Smooth muscle cell (in vitro differentiated cells): ENCODE data around the gene NRCAM. TPM values are rescaled to one million over a fixed set of nuclear protein-coding genes. Genes with fewer than 3 reads are reported as not detected.
A peak's percentile ranks its signal among the peaks of the same experiment; 100 is the strongest.

Experiments used
- DNase-seq: peaks from one replicate; lab custom pipeline; 2025; ENCODE audit not compliant: unreplicated experiment; lab: John Stamatoyannopoulos, UW
- H2AFZ ChIP-seq: fragments of 200-600 bp; sonication (generic); 2 replicates; pipeline ENCODE4 v1.6.0; 2016; ENCODE audit warnings: antibody characterized with exemption, low read depth, mild to moderate bottlenecking
- H3F3A ChIP-seq: fragments of 200-600 bp; sonication (generic); 2 replicates; pipeline ENCODE4 v1.6.0; 2017; ENCODE audit warnings: antibody characterized with exemption, low read depth
- H3K27ac ChIP-seq: fragments of 200-600 bp; sonication (generic); 2 replicates; pipeline ENCODE4 v1.5.1; 2016; ENCODE audit warnings: low read depth, mild to moderate bottlenecking
- H3K27me3 ChIP-seq: fragments of 200-600 bp; sonication (generic); 2 replicates; pipeline ENCODE4 v1.6.1; 2016; ENCODE audit warnings: low read depth, mild to moderate bottlenecking
- H3K36me3 ChIP-seq: fragments of 200-600 bp; sonication (generic); 2 replicates; pipeline ENCODE4 v1.5.1; 2016; ENCODE audit warnings: low read depth
- H3K4me1 ChIP-seq: fragments of 200-600 bp; sonication (generic); 2 replicates; pipeline ENCODE4 v1.5.1; 2016; ENCODE audit warnings: low read depth
- H3K4me2 ChIP-seq: fragments of 200-600 bp; sonication (generic); 2 replicates; pipeline ENCODE4 v1.6.0; 2016; ENCODE audit warnings: mild to moderate bottlenecking
- H3K4me3 ChIP-seq: fragments of 200-600 bp; sonication (generic); 2 replicates; pipeline ENCODE4 v1.5.1; 2016; ENCODE audit warnings: mild to moderate bottlenecking
- H3K79me2 ChIP-seq: fragments of 200-600 bp; sonication (generic); 2 replicates; pipeline ENCODE4 v1.6.0; 2016; ENCODE audit warnings: low read depth, mild to moderate bottlenecking
- H3K9ac ChIP-seq: fragments of 200-600 bp; sonication (generic); 2 replicates; pipeline ENCODE4 v1.6.0; 2016; ENCODE audit warnings: low read depth
- H3K9me3 ChIP-seq: fragments of 200-600 bp; sonication (generic); replicated peaks from 2 replicates; pipeline ENCODE4 v1.5.1; 2016; ENCODE audit warnings: low read depth
- H4K20me1 ChIP-seq: fragments of 200-600 bp; sonication (generic); 2 replicates; pipeline ENCODE4 v1.6.0; 2016; ENCODE audit warnings: low read depth
- WGBS: methylation state at CpG from one replicate; pipeline ENCODE4 v1.1.7; 2016; ENCODE audit warnings: low lambda C conversion rate; 5-methylcytosine and 5-hydroxymethylcytosine counted together
- polyA plus RNA-seq: library from polyadenylated mRNA; unstranded; fragments of >200 nt; fragmentation: Nextera tagmentation; extraction: Ambion mirVana; gene quantifications from 2 replicates; pipeline ENCODE4 v1.2.1, GENCODE V29; 2016
- total RNA-seq: library from RNA; depleted of rRNA; stranded (reverse); fragments of >200 nt; gene quantifications from 2 replicates; pipeline ENCODE4 v1.2.3, GENCODE V29; 2014
- TF ChIP-seq, protein P1 (sequence below): fragments of 200-600 bp; sonication (generic); IDR thresholded peaks from 2 replicates; pipeline ENCODE4 v1.5.1; 2017; ENCODE audit warnings: borderline replicate concordance, mild to moderate bottlenecking, antibody characterized with exemption; ENCODE audit not compliant: insufficient read depth, poor library complexity, severe bottlenecking

NRCAM gene
- total and polyA plus RNA-seq, 2 experiments from 2014 or later: 0.49 TPM; not detected in 1

DNA sequence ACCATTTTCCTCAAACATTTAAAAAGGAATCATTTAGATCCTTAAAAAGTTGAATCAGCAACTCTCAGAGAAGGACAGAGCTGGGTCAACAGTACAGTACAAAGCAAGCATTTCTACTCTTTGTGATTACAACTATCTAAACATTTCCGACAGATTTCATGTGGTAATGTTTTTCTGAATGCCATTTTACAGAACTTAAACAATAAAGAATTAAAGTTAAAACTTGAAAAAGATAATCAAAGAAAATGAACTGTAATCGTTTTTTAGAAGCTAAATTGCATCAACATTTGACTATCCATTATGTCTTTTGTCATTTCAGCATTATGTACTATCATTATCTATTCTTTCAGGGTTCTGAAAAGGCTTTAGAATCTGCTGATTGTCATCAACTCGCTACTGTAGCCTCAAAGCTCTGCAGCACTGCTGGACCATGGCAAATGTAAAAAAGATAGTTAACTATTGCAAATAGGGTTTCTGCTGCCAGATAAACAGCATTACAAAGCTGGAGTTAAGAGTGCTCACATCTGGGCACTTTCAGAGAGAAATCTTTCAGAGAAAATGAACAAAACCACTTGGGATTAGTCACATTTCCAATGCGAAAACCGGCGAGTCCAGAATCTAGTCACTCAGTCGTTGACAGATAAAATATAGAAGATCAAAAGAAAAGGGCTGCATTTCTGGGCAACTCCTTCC, 165.6 kb downstream of the NRCAM start:
- Histone ChIP-seq H3K9ac (no peak overlapping the region), H3K4me1 (peaks cover 64% of the 10 kb centered on the region), H3F3A (peaks cover 11% of the 10 kb centered on the region), H3K27me3 (no peaks in the 10 kb centered on the region), H3K79me2 (no peaks in the 10 kb centered on the region), H3K27ac (no peak overlapping the region), H3K36me3 (no peaks in the 10 kb centered on the region), H3K9me3 (no peaks in the 10 kb centered on the region), H2AFZ (peak overlapping the region; percentile 50), H3K4me3 (peak overlapping the region; percentile 4), H3K4me2 (peak overlapping the region; percentile 56), H4K20me1 (no peaks in the 10 kb centered on the region)
- TF ChIP-seq, protein P1, sequence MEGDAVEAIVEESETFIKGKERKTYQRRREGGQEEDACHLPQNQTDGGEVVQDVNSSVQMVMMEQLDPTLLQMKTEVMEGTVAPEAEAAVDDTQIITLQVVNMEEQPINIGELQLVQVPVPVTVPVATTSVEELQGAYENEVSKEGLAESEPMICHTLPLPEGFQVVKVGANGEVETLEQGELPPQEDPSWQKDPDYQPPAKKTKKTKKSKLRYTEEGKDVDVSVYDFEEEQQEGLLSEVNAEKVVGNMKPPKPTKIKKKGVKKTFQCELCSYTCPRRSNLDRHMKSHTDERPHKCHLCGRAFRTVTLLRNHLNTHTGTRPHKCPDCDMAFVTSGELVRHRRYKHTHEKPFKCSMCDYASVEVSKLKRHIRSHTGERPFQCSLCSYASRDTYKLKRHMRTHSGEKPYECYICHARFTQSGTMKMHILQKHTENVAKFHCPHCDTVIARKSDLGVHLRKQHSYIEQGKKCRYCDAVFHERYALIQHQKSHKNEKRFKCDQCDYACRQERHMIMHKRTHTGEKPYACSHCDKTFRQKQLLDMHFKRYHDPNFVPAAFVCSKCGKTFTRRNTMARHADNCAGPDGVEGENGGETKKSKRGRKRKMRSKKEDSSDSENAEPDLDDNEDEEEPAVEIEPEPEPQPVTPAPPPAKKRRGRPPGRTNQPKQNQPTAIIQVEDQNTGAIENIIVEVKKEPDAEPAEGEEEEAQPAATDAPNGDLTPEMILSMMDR: no peak
- 17% methylated on average over 7 of the region's 7 CpGs for WGBS
- no peak for DNase-seq

DNA sequence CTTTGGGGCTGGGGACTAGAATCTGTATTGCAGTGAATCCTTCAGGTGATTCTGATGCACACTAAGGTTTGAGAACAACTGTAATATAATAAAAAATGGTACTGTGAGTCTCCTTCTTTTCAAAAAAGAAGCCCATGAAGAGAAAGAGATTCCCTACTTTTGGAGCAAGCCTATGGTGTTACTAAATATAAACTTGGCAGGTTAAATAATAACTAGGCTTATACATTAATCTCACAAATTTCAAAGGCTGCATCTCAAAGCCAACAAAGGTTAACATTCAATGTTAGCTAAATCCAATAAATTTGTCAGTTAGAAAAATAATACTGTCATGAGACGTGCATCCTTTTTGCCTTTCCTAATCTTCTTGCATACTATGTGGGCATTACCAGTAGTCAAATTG, 166.4 kb downstream of the NRCAM start:
- Histone ChIP-seq H3K79me2 (no peaks in the 10 kb centered on the region), H3F3A (peaks cover 11% of the 10 kb centered on the region), H3K36me3 (no peaks in the 10 kb centered on the region), H3K9me3 (no peaks in the 10 kb centered on the region), H2AFZ (no peak overlapping the region), H3K4me2 (no peak overlapping the region), H3K4me1 (peaks cover 62% of the 10 kb centered on the region), H3K9ac (no peak overlapping the region), H4K20me1 (no peaks in the 10 kb centered on the region), H3K27ac (no peak overlapping the region), H3K27me3 (no peaks in the 10 kb centered on the region), H3K4me3 (peak overlapping the region; percentile 4)
- 79% methylated on average over 1 of the region's 1 CpG for WGBS
- DNase-seq: no peak
- TF ChIP-seq, protein P1: no peak

DNA sequence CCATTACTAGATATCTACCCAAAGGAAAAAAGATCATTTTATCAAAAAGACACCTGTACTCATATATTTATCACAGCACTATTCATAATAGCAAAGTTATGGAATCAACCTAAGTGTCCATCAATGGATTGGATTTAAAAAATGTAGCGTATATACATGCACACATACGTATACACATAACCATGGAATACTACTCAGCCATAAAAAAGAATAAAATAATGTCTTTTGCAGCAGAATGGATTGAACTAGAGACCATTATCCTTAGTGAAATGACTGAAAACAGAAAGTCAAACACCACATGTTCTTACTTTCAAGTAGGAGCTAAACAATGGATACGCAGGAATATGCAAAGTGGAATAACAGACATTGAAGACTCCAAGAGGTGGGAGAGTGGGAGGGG, 168.4 kb downstream of the NRCAM start:
- Histone ChIP-seq H2AFZ (no peak overlapping the region), H3K9me3 (no peaks in the 10 kb centered on the region), H3K27me3 (no peaks in the 10 kb centered on the region), H3K9ac (no peak overlapping the region), H3K79me2 (no peaks in the 10 kb centered on the region), H3K36me3 (no peaks in the 10 kb centered on the region), H3F3A (peaks cover 11% of the 10 kb centered on the region), H3K27ac (no peak overlapping the region), H3K4me2 (no peak overlapping the region), H3K4me3 (no peak overlapping the region), H4K20me1 (no peaks in the 10 kb centered on the region), H3K4me1 (peaks cover 52% of the 10 kb centered on the region)
- TF ChIP-seq, protein P1: no peak
- no peak for DNase-seq
- 97% methylated on average over 3 of the region's 3 CpGs for WGBS

DNA sequence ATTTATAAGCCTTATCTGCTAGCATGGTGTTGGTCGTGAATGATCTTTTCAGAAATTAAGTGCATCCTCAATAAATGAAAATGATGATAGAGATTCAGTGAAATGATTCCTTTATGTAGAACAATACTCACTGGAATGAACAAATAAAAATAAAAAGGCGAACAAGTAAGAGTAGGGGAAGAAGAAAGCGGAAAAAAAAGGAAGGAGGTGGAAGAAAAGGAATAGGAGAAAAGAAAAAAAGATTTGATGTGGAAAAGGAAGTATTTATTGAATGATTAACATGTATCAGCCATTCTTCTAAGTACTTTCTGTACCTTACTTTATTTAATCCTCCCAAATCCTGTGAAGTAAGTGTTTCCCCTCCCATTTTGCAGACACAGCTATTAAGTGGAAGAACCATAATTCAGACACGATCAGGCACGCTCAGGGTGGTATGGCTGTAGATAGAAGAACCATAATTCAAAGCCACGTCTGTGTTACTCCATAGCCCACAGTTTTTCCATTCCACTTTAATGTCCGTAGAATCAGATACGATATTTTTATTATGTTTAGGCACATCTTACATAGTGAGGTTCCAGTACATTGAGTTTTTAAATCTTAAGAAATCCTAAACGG, 169.8 kb downstream of the NRCAM start:
- H3K9ac ChIP-seq: no peak overlapping the region
- no peaks in the 10 kb centered on the region for H3K79me2 ChIP-seq
- no peaks in the 10 kb centered on the region for H3K36me3 ChIP-seq
- peaks cover 11% of the 10 kb centered on the region for H3F3A ChIP-seq
- no peak overlapping the region for H3K4me2 ChIP-seq
- no peaks in the 10 kb centered on the region for H4K20me1 ChIP-seq
- H3K4me1 ChIP-seq: peaks cover 38% of the 10 kb centered on the region
- no peak for DNase-seq
- no peaks in the 10 kb centered on the region for H3K27me3 ChIP-seq
- H3K9me3 ChIP-seq: no peaks in the 10 kb centered on the region
- TF ChIP-seq, protein P1: no peak
- no peak overlapping the region for H3K27ac ChIP-seq
- H3K4me3 ChIP-seq: no peak overlapping the region
- WGBS: 80% methylated on average over 9 of the region's 9 CpGs
- no peak overlapping the region for H2AFZ ChIP-seq
